BE2C (cell line): ENCODE data around the gene SNX14.

Experiments used
- DNase-seq: peaks from one replicate; pipeline ENCODE4 v3.0.0-alpha.2; 2020
- H3K27me3 ChIP-seq: fragments of 250-450 bp; sonication (Bioruptor Pico); 2 replicates; pipeline ENCODE4 v1.5.1; 2020; ENCODE audit warnings: mild to moderate bottlenecking
- H3K36me3 ChIP-seq: fragments of 250-450 bp; sonication (Bioruptor Pico); 2 replicates; pipeline ENCODE4 v1.5.1; 2020; ENCODE audit warnings: mild to moderate bottlenecking
- H3K4me1 ChIP-seq: fragments of 250-450 bp; sonication (Bioruptor Pico); 2 replicates; pipeline ENCODE4 v1.5.1; 2020
- H3K4me3 ChIP-seq: 2 replicates; pipeline ENCODE4 v1.5.1; 2011; ENCODE audit warnings: low read depth, low read length
- H3K9me3 ChIP-seq: fragments of 250-450 bp; sonication (Bioruptor Pico); 2 replicates; pipeline ENCODE4 v1.5.1; 2020
- CTCF ChIP-seq: IDR thresholded peaks from 2 replicates; pipeline ENCODE4 v1.5.1; 2012; ENCODE audit warnings: mild to moderate bottlenecking, low read depth, low read length

SNX14 gene

GRCh38 chr6:85580118-85580877 is 13.4 kb downstream of the SNX14 start:
- Histone ChIP-seq H3K9me3 (no peaks in the 10 kb centered on the region), H3K36me3 (no peaks in the 10 kb centered on the region), H3K4me3 (no peak overlapping the region), H3K4me1 (no peaks in the 10 kb centered on the region; the same call in 1 of the 2 replicates), H3K27me3 (no peaks in the 10 kb centered on the region)
- DNase-seq: no peak
- no peak for TF ChIP-seq CTCF

- no peaks in the 10 kb centered on the region for H3K36me3 ChIP-seq
- DNase-seq: no peak
- H3K9me3 ChIP-seq: no peaks in the 10 kb centered on the region
- H3K4me3 ChIP-seq: no peak overlapping the region
- TF ChIP-seq CTCF: no peak
- no peaks in the 10 kb centered on the region; the same call in 1 of the 2 replicates for H3K4me1 ChIP-seq
- H3K27me3 ChIP-seq: no peaks in the 10 kb centered on the region
Measured at GRCh38 chr6:85579581-85579980, 14.1 kb downstream of the SNX14 start.

GRCh38 chr6:85576476-85576875 is 17.2 kb downstream of the SNX14 start:
- H3K4me1 ChIP-seq: no peaks in the 10 kb centered on the region; the same call in 1 of the 2 replicates
- no peaks in the 10 kb centered on the region for H3K27me3 ChIP-seq
- no peaks in the 10 kb centered on the region for H3K9me3 ChIP-seq
- no peaks in the 10 kb centered on the region for H3K36me3 ChIP-seq
- no peak for TF ChIP-seq CTCF
- no peak overlapping the region for H3K4me3 ChIP-seq
- DNase-seq: no peak

- Histone ChIP-seq H3K4me1 (no peaks in the 10 kb centered on the region; the same call in 1 of the 2 replicates), H3K9me3 (no peaks in the 10 kb centered on the region), H3K4me3 (no peak overlapping the region), H3K27me3 (no peaks in the 10 kb centered on the region), H3K36me3 (no peaks in the 10 kb centered on the region)
- no peak for DNase-seq
- TF ChIP-seq CTCF: no peak
Measured at GRCh38 chr6:85574932-85575598, 18.6 kb downstream of the SNX14 start.

GRCh38 chr6:85569323-85569722 is 24.3 kb downstream of the SNX14 start:
- Histone ChIP-seq H3K27me3 (no peaks in the 10 kb centered on the region), H3K9me3 (no peaks in the 10 kb centered on the region), H3K36me3 (no peaks in the 10 kb centered on the region), H3K4me1 (0 out of 2 replicates have a peak, but pooled peaks cover 2% of the 10 kb centered on the region), H3K4me3 (no peak overlapping the region)
- no peak for TF ChIP-seq CTCF
- DNase-seq: no peak

- Histone ChIP-seq H3K36me3 (no peaks in the 10 kb centered on the region; the same call in 1 of the 2 replicates), H3K4me1 (0 out of 2 replicates have a peak, but pooled peaks cover 2% of the 10 kb centered on the region), H3K9me3 (no peaks in the 10 kb centered on the region), H3K27me3 (no peaks in the 10 kb centered on the region), H3K4me3 (no peak overlapping the region)
- TF ChIP-seq CTCF: no peak
- no peak for DNase-seq
Measured at GRCh38 chr6:85568411-85568810, 25.2 kb downstream of the SNX14 start.
